ENCODE results near the gene IDH2. TPM values are rescaled to one million over a fixed set of nuclear protein-coding genes. Genes with fewer than 3 reads are reported as not detected.

Gene IDH2
- total and polyA plus RNA-seq, 2 donors (not counting 3 experiments of a cell fraction or from before 2014, with no cell fraction given), result 123 to 127 TPM

DNA sequence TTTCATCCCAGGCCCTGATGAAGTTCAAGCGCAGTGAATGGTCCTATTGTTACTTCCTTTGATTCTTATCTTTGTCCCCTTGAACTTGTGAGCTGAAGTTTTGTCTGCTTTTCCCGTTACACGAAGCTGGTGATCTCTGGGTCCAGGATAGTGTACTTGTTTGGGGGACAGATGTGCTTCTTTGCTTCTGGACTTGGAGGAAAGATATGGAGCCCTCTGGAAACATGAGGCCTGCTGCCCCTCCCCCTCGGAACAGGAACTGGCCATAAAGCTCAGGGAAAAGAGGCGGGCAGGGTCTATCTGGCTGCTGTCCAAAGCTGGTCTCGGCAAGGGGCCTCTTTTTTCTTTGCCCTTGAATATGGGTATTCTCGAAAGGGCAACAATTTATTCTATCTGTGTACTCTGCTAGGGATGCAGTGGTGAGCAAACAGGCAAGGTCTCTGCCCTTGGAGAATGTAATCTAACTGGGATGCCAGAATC, 47.6 kb downstream of the IDH2 start:
- Histone ChIP-seq H3K36me3 (ENCODE audit: control insufficient read depth in 2 of 2, extremely low read depth in 1 of 2, insufficient read depth in 2 of 2, low read length in 2 of 2) (no peaks in the 10 kb centered on the region), H3K4me3 (replicated peaks in 1 of 3; ENCODE audit: insufficient read depth in 1 of 3, low read depth in 1 of 3, low read length in 3 of 3) (no peak overlapping the region), H3K9me3 (replicated peaks; ENCODE audit: control insufficient read depth, insufficient read depth, low read length) (no peaks in the 10 kb centered on the region), H2AFZ (ENCODE audit: low read depth, low read length) (no peak overlapping the region), H3K4me1 (ENCODE audit: control insufficient read depth, extremely low read depth, insufficient read depth, low read length) (peaks cover 7% of the 10 kb centered on the region), H3K27ac (ENCODE audit: insufficient read depth, low read depth, low read length) (no peak overlapping the region), H4K20me1 (replicated peaks; ENCODE audit: control insufficient read depth, extremely low read depth, insufficient read depth, low read length) (no peaks in the 10 kb centered on the region), H3K4me2 (ENCODE audit: insufficient read depth, low read length) (no peak overlapping the region), H3K79me2 (ENCODE audit: control insufficient read depth, insufficient read depth, low read length) (peaks cover 10% of the 10 kb centered on the region), H3K27me3 (ENCODE audit: control insufficient read depth in 2 of 2, insufficient read depth in 2 of 2, low read length in 2 of 2) (no peaks in the 10 kb centered on the region), H3K9ac (replicated peaks; ENCODE audit: extremely low read depth, insufficient read depth, low read length) (no peak overlapping the region), H3K9me1 (replicated peaks; ENCODE audit: control insufficient read depth, extremely low read depth, insufficient read depth, low read length) (no peaks in the 10 kb centered on the region)
- dilution Hi-C loops (cut with MboI; ENCODE audit: extremely low pct_ligation_motif_present, low sequenced_read_pairs) (no loop called here), intact Hi-C loops (cut with micrococcal nuclease) (loop anchor here (1.0 kb wide), 1 partner anchor 9 kb away; no protein-coding TSS in a partner anchor)
- DNase-seq (ENCODE audit: low read depth, low spot score), result peak; percentile 29
- peak; percentile 73 for FAIRE-seq
- CTCF ChIA-PET, result interaction anchor here (0.6 to 1.4 kb wide), 3 partner anchors 10 to 58 kb away, joined by 3 to 5 read pairs (median 3); no protein-coding TSS in a partner anchor
- no TSS peak for BruUV-seq (replicated peaks)
- no peak for TF ChIP-seq JUN (IDR thresholded peaks at IDR 0.05; ENCODE audit: borderline replicate concordance, insufficient read depth, insufficient read length, low read depth)
- TF ChIP-seq FOS (IDR thresholded peaks at IDR 0.05; ENCODE audit: borderline replicate concordance, insufficient read depth, low read length), result no peak
- TF ChIP-seq POLR2A (IDR thresholded peaks at IDR 0.05; ENCODE audit: low read depth, low read length), result no peak
- peak; percentile 69 for TF ChIP-seq GATA2 (IDR thresholded peaks at IDR 0.05; ENCODE audit: insufficient read depth, insufficient read length, low read depth, low read length)
- TF ChIP-seq, protein P1, sequence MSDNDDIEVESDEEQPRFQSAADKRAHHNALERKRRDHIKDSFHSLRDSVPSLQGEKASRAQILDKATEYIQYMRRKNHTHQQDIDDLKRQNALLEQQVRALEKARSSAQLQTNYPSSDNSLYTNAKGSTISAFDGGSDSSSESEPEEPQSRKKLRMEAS (IDR thresholded peaks at IDR 0.05; ENCODE audit: insufficient read depth, insufficient read length), result no peak
- POLR2A ChIA-PET, result no interaction called here

DNA sequence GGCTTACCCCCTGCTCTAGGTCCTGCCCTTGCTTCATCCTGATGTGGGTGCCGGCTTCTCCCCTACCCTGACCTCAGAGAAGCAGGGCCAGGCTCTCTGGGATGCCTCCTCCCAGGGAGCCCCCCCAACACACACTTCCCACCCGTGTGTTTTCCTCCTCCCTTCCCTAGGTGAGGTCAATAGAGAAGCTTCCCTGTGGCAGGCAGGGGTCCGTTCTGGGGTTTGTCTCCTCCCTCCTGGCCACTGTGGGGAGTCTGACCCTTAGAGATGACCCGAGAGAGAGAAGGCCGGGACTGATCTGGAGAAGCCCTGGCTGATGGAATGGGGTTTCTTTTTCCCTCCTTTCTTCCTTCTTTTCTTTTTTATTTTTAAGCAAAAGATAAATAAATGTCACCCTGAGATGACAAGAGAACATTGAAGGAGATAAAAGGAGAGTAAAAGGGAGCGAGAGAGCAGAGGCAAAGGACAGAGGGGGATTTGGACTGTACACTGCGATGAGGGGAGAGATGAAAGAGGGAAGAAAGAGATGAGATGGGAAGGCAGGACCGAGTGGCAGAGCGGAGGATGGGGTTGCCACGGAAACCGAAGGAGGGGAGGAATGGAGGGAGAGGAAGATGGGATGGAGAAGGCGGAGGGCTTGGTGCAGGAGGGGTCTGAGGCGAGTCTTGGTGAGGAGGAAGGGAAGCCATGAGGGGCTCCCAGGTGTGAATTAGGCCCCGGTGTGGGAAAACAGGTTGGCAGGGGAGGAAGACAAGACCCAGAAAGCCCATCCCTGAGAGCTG, 48.4 kb downstream of the IDH2 start:
- dilution Hi-C loops (cut with MboI; ENCODE audit: extremely low pct_ligation_motif_present, low sequenced_read_pairs) (no loop called here), intact Hi-C loops (cut with micrococcal nuclease) (loop anchor here (1.0 kb wide), 1 partner anchor 9 kb away; no protein-coding TSS in a partner anchor)
- H2AFZ ChIP-seq (ENCODE audit: low read depth, low read length), result no peak overlapping the region
- no TSS peak for BruUV-seq (replicated peaks)
- H3K27me3 ChIP-seq (ENCODE audit: control insufficient read depth in 2 of 2, insufficient read depth in 2 of 2, low read length in 2 of 2), result no peaks in the 10 kb centered on the region
- no peak overlapping the region for H3K4me3 ChIP-seq (replicated peaks in 1 of 3; ENCODE audit: insufficient read depth in 1 of 3, low read depth in 1 of 3, low read length in 3 of 3)
- H3K9ac ChIP-seq (replicated peaks; ENCODE audit: extremely low read depth, insufficient read depth, low read length), result no peak overlapping the region
- peaks cover 7% of the 10 kb centered on the region for H3K4me1 ChIP-seq (ENCODE audit: control insufficient read depth, extremely low read depth, insufficient read depth, low read length)
- TF ChIP-seq POLR2AphosphoS5 (IDR thresholded peaks at IDR 0.05; ENCODE audit: insufficient read depth, low read depth, low read length) (no peak), POLR2A (IDR thresholded peaks at IDR 0.05; ENCODE audit: low read depth, low read length) (no peak), EZH2 (IDR thresholded peaks at IDR 0.05; ENCODE audit: borderline replicate concordance, low read depth, low read length, severe bottlenecking) (no peak)
- TF ChIP-seq, protein P1 (IDR thresholded peaks at IDR 0.05; ENCODE audit: insufficient read depth, insufficient read length), result no peak
- ChIA-PET POLR2A (no interaction called here), CTCF (interaction anchor here (0.8 to 1.4 kb wide), 2 partner anchors 11 to 18 kb away, joined by 3 to 5 read pairs; no protein-coding TSS in a partner anchor)
- DNase-seq (ENCODE audit: low read depth, low spot score) (no peak), FAIRE-seq (no peak)
- H3K36me3 ChIP-seq (ENCODE audit: control insufficient read depth in 2 of 2, extremely low read depth in 1 of 2, insufficient read depth in 2 of 2, low read length in 2 of 2), result no peaks in the 10 kb centered on the region
- H4K20me1 ChIP-seq (replicated peaks; ENCODE audit: control insufficient read depth, extremely low read depth, insufficient read depth, low read length), result no peaks in the 10 kb centered on the region
- no peak overlapping the region for H3K27ac ChIP-seq (ENCODE audit: insufficient read depth, low read depth, low read length)
- no peaks in the 10 kb centered on the region for H3K9me3 ChIP-seq (replicated peaks; ENCODE audit: control insufficient read depth, insufficient read depth, low read length)
- no peaks in the 10 kb centered on the region for H3K9me1 ChIP-seq (replicated peaks; ENCODE audit: control insufficient read depth, extremely low read depth, insufficient read depth, low read length)
- H3K79me2 ChIP-seq (ENCODE audit: control insufficient read depth, insufficient read depth, low read length), result peaks cover 10% of the 10 kb centered on the region
- H3K4me2 ChIP-seq (ENCODE audit: insufficient read depth, low read length), result no peak overlapping the region

Measured in endothelial cell of umbilical vein (primary cell).